ENCODE measurements around the gene NNT.

NNT gene

GRCh38 chr5:43753069-43753468 is 150.1 kb downstream of the NNT start:
- peak; percentile 14 for TF ChIP-seq CTCF (IDR thresholded peaks at IDR 0.05; ENCODE audit: insufficient read depth, low read depth, low read length, missing control alignments)
- DNase-seq (ENCODE audit: low read depth): no peak
- no peak overlapping the region for H3K4me3 ChIP-seq (ENCODE audit: low read depth, low read length)

All from GM12865 (cell line).